Brain microvascular endothelial cell (primary cell): ENCODE data around the gene DNAH14.
A peak's percentile ranks its signal among the peaks of the same experiment; 100 is the strongest.
"Not testable (repeated sequence)": the region's sequence is repeated elsewhere in the genome, so short reads cannot be mapped to it uniquely, and the experiment has no call there.

Experiments used
- DNase-seq: peaks from one replicate; pipeline ENCODE4 v3.0.0-alpha.2; 2020
- H3K27ac ChIP-seq: fragments of 250-450 bp; sonication (Bioruptor Pico); 2 replicates; pipeline ENCODE4 v1.5.1; 2020; ENCODE audit warnings: mild to moderate bottlenecking, moderate library complexity
- H3K27me3 ChIP-seq: fragments of 250-450 bp; sonication (Bioruptor Pico); replicated peaks from 2 replicates; pipeline ENCODE4 v1.5.1; 2020; ENCODE audit warnings: mild to moderate bottlenecking
- H3K36me3 ChIP-seq: fragments of 250-450 bp; sonication (Bioruptor Pico); replicated peaks from 2 replicates; pipeline ENCODE4 v1.5.1; 2020; ENCODE audit warnings: mild to moderate bottlenecking
- H3K4me3 ChIP-seq: 2 replicates; pipeline ENCODE4 v1.5.1; 2011; ENCODE audit warnings: low read depth, mild to moderate bottlenecking, control low read depth, low read length, moderate library complexity
- in situ Hi-C: cut with HindIII; loops from 2 replicates; pipeline ENCODE4 v1.10.0; 2017; ENCODE audit warnings: low sequenced_read_pairs, low pct_ligation_motif_present
- TF ChIP-seq, protein P1 (sequence below): IDR thresholded peaks from 2 replicates; pipeline ENCODE4 v1.5.1; 2011; ENCODE audit warnings: low read depth, mild to moderate bottlenecking, moderate library complexity, low read length, control low read depth, inconsistent platforms; ENCODE audit errors: missing control alignments

DNAH14 gene

DNA sequence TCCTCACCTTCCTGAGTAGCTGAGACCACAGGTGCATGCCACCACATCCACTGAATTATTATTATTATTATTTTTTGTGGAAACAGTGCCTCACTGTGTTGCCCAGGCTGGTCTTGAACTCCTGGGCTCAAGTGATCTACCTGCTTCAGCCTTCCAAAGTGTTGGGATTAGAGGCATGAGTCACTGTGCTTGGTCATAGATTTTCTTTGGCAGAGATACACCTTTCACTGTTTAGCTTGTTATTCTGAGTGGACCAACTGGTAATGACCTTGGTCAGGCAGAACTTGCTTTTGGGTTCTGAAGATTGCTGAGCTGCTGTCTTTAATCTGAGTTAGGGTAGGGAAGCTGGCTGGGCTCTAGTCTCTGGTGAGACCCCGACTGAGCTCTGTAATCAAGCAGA lies 66.8 kb downstream of the DNAH14 start:
- DNase-seq, result no peak
- H3K36me3 ChIP-seq, result no peaks in the 10 kb centered on the region
- no peak overlapping the region for H3K27ac ChIP-seq
- in situ Hi-C loops, result no loop called here
- TF ChIP-seq, protein P1, sequence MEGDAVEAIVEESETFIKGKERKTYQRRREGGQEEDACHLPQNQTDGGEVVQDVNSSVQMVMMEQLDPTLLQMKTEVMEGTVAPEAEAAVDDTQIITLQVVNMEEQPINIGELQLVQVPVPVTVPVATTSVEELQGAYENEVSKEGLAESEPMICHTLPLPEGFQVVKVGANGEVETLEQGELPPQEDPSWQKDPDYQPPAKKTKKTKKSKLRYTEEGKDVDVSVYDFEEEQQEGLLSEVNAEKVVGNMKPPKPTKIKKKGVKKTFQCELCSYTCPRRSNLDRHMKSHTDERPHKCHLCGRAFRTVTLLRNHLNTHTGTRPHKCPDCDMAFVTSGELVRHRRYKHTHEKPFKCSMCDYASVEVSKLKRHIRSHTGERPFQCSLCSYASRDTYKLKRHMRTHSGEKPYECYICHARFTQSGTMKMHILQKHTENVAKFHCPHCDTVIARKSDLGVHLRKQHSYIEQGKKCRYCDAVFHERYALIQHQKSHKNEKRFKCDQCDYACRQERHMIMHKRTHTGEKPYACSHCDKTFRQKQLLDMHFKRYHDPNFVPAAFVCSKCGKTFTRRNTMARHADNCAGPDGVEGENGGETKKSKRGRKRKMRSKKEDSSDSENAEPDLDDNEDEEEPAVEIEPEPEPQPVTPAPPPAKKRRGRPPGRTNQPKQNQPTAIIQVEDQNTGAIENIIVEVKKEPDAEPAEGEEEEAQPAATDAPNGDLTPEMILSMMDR, result no peak
- no peak overlapping the region for H3K4me3 ChIP-seq
- H3K27me3 ChIP-seq, result no peaks in the 10 kb centered on the region

DNA sequence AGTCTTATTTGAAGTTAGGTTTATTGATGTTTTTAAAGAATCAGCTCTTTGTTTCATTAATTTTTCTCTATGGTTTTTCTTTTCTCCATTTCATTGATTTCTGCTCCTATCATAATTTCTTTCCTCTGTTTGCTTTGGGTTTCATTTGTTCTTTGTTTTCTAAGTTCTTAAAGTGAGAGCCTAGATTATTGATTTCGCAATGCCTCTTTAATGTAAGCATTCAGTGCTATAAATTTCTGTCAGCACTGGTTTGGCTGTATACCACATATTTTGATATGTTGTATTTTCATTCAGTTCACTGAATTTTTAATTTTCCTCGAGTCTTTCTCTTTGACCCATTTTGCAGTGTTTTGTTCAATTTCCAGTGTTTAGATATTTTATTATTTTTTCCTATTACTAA lies 68.7 kb downstream of the DNAH14 start:
- DNase-seq, result no peak
- no peak overlapping the region for H3K4me3 ChIP-seq
- in situ Hi-C loops, result no loop called here
- TF ChIP-seq, protein P1, result no peak
- no peak overlapping the region for H3K27ac ChIP-seq
- no peaks in the 10 kb centered on the region for H3K27me3 ChIP-seq
- no peaks in the 10 kb centered on the region for H3K36me3 ChIP-seq

DNA sequence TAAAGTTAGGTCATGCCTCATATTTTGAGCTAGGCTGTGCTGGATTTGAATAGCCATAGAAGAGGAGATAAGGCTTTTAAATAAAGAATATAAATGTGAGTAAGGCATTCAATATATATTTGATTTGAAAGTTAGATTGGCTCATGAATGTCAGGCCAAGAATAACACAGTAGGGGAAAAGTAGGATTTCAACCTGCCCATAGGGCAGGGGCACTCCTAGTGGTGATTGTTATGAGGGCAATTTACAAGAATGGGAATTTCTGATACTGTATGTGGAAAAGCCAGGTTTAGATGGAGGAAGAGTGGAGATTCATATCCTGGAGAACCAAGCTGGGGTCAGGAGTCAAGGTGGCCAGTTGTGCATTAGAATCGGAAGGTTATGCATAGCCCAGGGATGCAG lies 74.9 kb downstream of the DNAH14 start:
- no peaks in the 10 kb centered on the region for H3K36me3 ChIP-seq
- H3K27me3 ChIP-seq, result no peaks in the 10 kb centered on the region
- no peak overlapping the region for H3K4me3 ChIP-seq
- DNase-seq, result no peak
- TF ChIP-seq, protein P1, result peak; percentile 45
- H3K27ac ChIP-seq, result no peak overlapping the region
- in situ Hi-C loops, result no loop called here

DNA sequence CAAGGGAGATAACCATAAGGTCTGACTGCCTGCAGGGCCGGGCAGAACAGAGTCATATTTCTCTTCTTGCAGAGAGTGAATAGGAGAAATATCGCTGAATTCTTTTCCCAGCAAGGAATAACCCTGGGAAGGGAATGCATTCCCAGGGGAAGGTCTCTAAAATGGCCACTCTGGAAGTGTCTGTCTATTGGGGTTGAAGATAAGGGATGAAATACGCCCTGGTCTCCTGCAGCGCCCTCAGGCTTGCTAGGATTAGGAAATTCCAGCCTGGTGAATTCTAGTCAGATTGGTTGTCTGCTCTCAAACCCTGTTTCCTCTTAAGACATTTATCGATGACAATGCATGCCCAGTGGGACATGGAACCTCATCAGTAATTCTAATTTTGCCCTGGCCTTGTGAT lies 76.9 kb downstream of the DNAH14 start:
- DNase-seq, H3K27me3 ChIP-seq, H3K27ac ChIP-seq, H3K36me3 ChIP-seq, in situ Hi-C loops, H3K4me3 ChIP-seq: not testable (repeated sequence)

DNA sequence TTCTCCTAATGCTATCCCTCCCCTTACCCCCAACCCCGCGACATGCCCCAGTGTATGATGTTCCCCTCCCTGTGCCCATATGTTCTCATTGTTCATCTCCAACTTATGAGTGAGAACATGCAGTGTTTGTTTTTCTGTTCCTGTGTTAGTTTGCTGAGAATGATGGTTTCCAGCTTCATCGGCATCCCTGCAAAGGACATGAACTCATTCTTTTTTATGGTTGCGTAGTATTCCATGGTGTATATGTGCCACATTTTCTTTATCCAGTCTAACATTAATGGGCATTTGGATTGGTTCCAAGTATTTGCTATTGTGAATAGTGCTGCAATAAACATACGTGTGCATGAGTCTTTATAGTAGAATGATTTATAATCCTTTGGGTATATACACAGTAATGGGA lies 78.6 kb downstream of the DNAH14 start:
- in situ Hi-C loops, DNase-seq, H3K4me3 ChIP-seq, H3K27me3 ChIP-seq, H3K36me3 ChIP-seq, H3K27ac ChIP-seq: not testable (repeated sequence)

DNA sequence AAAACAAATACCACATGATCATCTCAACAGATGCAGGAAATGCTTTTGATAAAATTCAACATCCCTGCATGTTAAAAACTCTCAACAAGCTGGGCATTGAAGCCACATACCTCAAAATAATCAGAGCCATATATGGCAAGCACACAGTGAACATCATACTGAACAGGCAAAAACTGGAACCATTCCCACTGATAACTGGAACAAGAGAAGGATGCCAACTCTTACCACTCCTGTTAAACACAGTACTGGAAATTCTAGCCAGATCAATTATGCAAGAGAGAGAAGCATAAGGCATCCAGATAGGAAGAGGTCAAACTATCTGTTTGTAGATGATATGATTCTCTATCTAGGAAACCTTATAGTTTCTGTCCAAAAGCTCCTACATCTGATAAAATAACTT lies 91.6 kb downstream of the DNAH14 start:
- Histone ChIP-seq H3K36me3 (no peaks in the 10 kb centered on the region), H3K27me3 (no peaks in the 10 kb centered on the region), H3K27ac (no peak overlapping the region), H3K4me3 (no peak overlapping the region)
- in situ Hi-C loops, result no loop called here
- DNase-seq, result no peak
- TF ChIP-seq, protein P1, result no peak

DNA sequence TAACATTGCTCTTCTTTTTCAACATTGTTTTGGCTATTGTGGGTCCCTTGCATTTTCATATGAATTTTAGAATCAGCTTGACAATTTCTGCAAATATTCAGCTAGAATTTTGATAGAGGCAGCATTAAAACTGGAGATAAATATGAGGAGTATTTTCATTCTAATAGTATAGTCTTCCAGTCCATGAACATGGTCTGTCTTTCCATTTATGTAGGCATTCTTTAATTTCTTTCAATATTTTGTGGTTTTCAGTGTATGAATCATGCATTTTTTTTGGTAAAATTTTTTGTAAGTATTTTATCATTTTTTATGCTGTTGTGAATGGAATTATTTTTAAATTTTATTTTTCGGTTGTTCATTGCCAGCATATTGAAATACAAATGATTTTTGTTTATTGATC lies 97.2 kb downstream of the DNAH14 start:
- H3K27ac ChIP-seq, result no peak overlapping the region
- no peak for DNase-seq
- H3K4me3 ChIP-seq, result no peak overlapping the region
- TF ChIP-seq, protein P1, result no peak
- in situ Hi-C loops, result no loop called here
- no peaks in the 10 kb centered on the region for H3K36me3 ChIP-seq
- no peaks in the 10 kb centered on the region for H3K27me3 ChIP-seq

DNA sequence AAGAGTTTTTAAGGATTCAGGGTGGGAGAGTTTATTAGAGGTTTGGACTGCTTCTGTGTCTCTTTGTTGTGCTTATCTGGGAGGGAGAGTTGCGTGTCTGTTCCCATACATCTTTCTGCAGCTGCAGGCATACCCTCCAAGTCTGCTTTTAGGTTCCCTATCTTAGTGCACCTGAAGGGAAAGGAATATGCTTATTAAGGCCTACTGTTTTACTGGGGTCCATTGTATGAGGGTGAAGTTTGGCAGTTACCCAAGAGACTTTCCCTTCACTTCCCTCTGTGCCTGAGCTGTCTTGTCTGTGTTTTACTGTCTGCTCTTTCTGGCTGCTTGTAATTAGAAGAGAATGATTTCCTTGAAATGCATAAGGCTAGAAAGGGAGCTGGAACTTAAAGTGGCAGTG lies 107.0 kb downstream of the DNAH14 start:
- in situ Hi-C loops, H3K36me3 ChIP-seq, H3K27me3 ChIP-seq, DNase-seq, H3K27ac ChIP-seq, H3K4me3 ChIP-seq: not testable (repeated sequence)
